K562 (cell line): ENCODE data around the gene F13A1. TPM values are rescaled to one million over a fixed set of nuclear protein-coding genes. Genes with fewer than 3 reads are reported as not detected.

Experiments
- ATAC-seq: fragments of 200-7000 bp; cut with Tn5 transposase; 3 replicates; pipeline ENCODE4 v1.9.1; 2020; ENCODE audit warnings: moderate library complexity
- BruUV-seq: library from RNA; stranded (reverse); fragments of 400-500 nt; replicated peaks from 2 replicates; lab custom pipeline; 2021; lab: Mats Ljungman, UMichigan
- CTCF ChIA-PET: fragments of 300-600 bp; formaldehyde crosslinking; extraction: SDS; loops from one replicate; lab custom pipeline; 2021; ENCODE audit warnings: low intra/inter-chr PET ratio; lab: Yijun Ruan, JAX
- POLR2A ChIA-PET: fragments of 300-600, 350-650 bp; sonication (Branson Sonifier 250); formaldehyde crosslinking; extraction: SDS; loops from one replicate; lab custom pipeline; 2021; ENCODE audit warnings: antibody characterized with exemption, inconsistent platforms; lab: Yijun Ruan, JAX
- DNase-seq, 4 experiments: peaks; one replicate each; pipeline versions ENCODE4 v3.0.0 to v3.0.0-alpha.2; 2011 to 2018; ENCODE audit warnings: low spot score in 3 of 4, mixed read lengths in 3 of 4; ENCODE audit errors: extremely low read depth in 1 of 4
- FAIRE-seq: peaks from 2 replicates; lab custom pipeline; 2011; peaks lifted over from hg19 to GRCh38; lab: Jason Lieb, UNC
- H2AFZ ChIP-seq: 2 replicates; pipeline ENCODE4 v1.6.0; 2011; ENCODE audit warnings: low read depth, low read length, control low read depth, inconsistent platforms
- H3K27ac ChIP-seq: fragments of 200-600 bp; 3 replicates; pipeline ENCODE4 v1.8.0; 2011; ENCODE audit warnings: low read depth, mild to moderate bottlenecking, control low read depth, inconsistent platforms, low read length, moderate library complexity, mixed read lengths; ENCODE audit errors: extremely low read depth
- H3K27me3 ChIP-seq, 2 experiments: fragments of 300-600 bp in 1 of 2; 2 replicates in 1 of 2; 3 replicates in 1 of 2; pipeline versions ENCODE4 v1.6.0 to v1.8.0; 2011; ENCODE audit warnings: inconsistent platforms in 2 of 2, low read length in 2 of 2, mild to moderate bottlenecking in 1 of 2, mixed read lengths in 1 of 2, moderate library complexity in 1 of 2; ENCODE audit not compliant: control insufficient read depth in 2 of 2, insufficient read depth in 2 of 2
- H3K36me3 ChIP-seq: fragments of 300-600 bp; 3 replicates; pipeline ENCODE4 v1.8.0; 2011; ENCODE audit warnings: mild to moderate bottlenecking, low read length, inconsistent platforms; ENCODE audit not compliant: control insufficient read depth, insufficient read depth
- H3K4me1 ChIP-seq, 2 experiments: fragments of 200-600 bp in 1 of 2; replicated peaks in 1 of 2; 2 replicates in 1 of 2; 3 replicates in 1 of 2; pipeline versions ENCODE4 v1.5.1 to v1.8.0; 2011; ENCODE audit warnings: inconsistent platforms in 2 of 2, low read length in 2 of 2, mild to moderate bottlenecking in 1 of 2, mixed read lengths in 1 of 2, moderate library complexity in 1 of 2; ENCODE audit not compliant: control insufficient read depth in 2 of 2, insufficient read depth in 2 of 2
- H3K4me2 ChIP-seq: 2 replicates; pipeline ENCODE4 v1.6.1; 2011; ENCODE audit warnings: low read length, control low read depth, inconsistent platforms, mixed read lengths; ENCODE audit not compliant: insufficient read depth
- H3K4me3 ChIP-seq: fragments of 200-600 bp; sonication (generic), shearing (Covaris generic); 2 replicates; pipeline ENCODE4 v1.5.1; 2016; ENCODE audit warnings: control low read depth, inconsistent platforms
- H3K79me2 ChIP-seq: fragments of 200-600 bp; 3 replicates; pipeline ENCODE4 v1.8.0; 2011; ENCODE audit warnings: low read length, inconsistent platforms; ENCODE audit not compliant: control insufficient read depth, insufficient read depth
- H3K9ac ChIP-seq, 2 experiments: 2 replicates each; pipeline versions ENCODE4 v1.6.0 to v1.6.1; 2011; ENCODE audit warnings: low read depth in 2 of 2, low read length in 2 of 2, control low read depth in 1 of 2, inconsistent platforms in 1 of 2, mild to moderate bottlenecking in 1 of 2, mixed read lengths in 1 of 2; ENCODE audit not compliant: insufficient read depth in 1 of 2
- H3K9me1 ChIP-seq: one replicate; pipeline ENCODE4 v1.6.0; 2011; ENCODE audit warnings: inconsistent platforms, mild to moderate bottlenecking, low read length, moderate library complexity; ENCODE audit not compliant: control insufficient read depth, insufficient read depth
- H3K9me3 ChIP-seq: replicated peaks from 2 replicates; pipeline ENCODE4 v1.5.1; 2011; ENCODE audit warnings: low read depth, low read length, inconsistent platforms; ENCODE audit not compliant: control insufficient read depth, insufficient read depth
- H4K20me1 ChIP-seq: replicated peaks from 2 replicates; pipeline ENCODE4 v1.6.1; 2011; ENCODE audit warnings: low read length, inconsistent platforms, mixed read lengths; ENCODE audit not compliant: control insufficient read depth, insufficient read depth
- RBM14 ChIP-seq: fragments of 200-400 bp; formaldehyde crosslinking; IDR thresholded peaks from 2 replicates; pipeline ENCODE4 v1.6.1; 2018; ENCODE audit warnings: low read depth, mild to moderate bottlenecking, low read length, moderate library complexity, borderline replicate concordance; ENCODE audit not compliant: insufficient read depth
- RNF219 ChIP-seq: fragments of 250-450 bp; sonication (Bioruptor Pico); IDR thresholded peaks from 2 replicates; pipeline ENCODE4 v1.5.0; 2022; ENCODE audit warnings: mild to moderate bottlenecking
- TOE1 ChIP-seq, 2 experiments: fragments of 450-650 bp in 1 of 2; sonication (generic) in 1 of 2; formaldehyde crosslinking in 1 of 2; IDR thresholded peaks; 2 replicates each; pipeline versions ENCODE4 v1.7.1 to v1.8.0; 2016 to 2022; ENCODE audit warnings: borderline replicate concordance in 2 of 2, mild to moderate bottlenecking in 2 of 2, antibody characterized with exemption in 1 of 2, inconsistent platforms in 1 of 2, low read depth in 1 of 2, missing genetic modification reagents in 1 of 2, moderate library complexity in 1 of 2
- TRIM24 ChIP-seq, 2 experiments: fragments of 450-650 bp; IDR thresholded peaks; 2 replicates each; pipeline ENCODE4 v1.6.1; 2016
- ZBTB40 ChIP-seq, 2 experiments: fragments of 450-650 bp in 1 of 2; sonication (generic) in 1 of 2; formaldehyde crosslinking in 1 of 2; IDR thresholded peaks; 2 replicates each; pipeline versions ENCODE4 v1.7.1 to v1.9.0; 2016 to 2022; ENCODE audit warnings: inconsistent platforms in 1 of 2, mild to moderate bottlenecking in 1 of 2, missing genetic modification reagents in 1 of 2
- ZNF316 ChIP-seq: fragments of 450-650 bp; IDR thresholded peaks from 2 replicates; pipeline ENCODE4 v1.6.1; 2016
- WGBS: fragments of 100-300 bp; shearing (Covaris generic); methylation state at CpG from one replicate; pipeline ENCODE4 v1.1.6; 2016; ENCODE audit warnings: low coverage, mixed read lengths; ENCODE audit not compliant: insufficient coverage; ENCODE audit errors: missing lambda C conversion rate; 5-methylcytosine and 5-hydroxymethylcytosine counted together
- in situ Hi-C: fragments of 300-500 bp; cut with MboI; formaldehyde crosslinking; loops from 4 replicates; pipeline ENCODE4 v1.15.0; 2018; ENCODE audit warnings: inconsistent platforms, mixed read lengths
- intact Hi-C: fragments of 100-400 bp; cut with micrococcal nuclease; formaldehyde crosslinking; loops from 2 replicates; pipeline ENCODE4 v1.14.2; 2022
- polyA plus RNA-seq, 8 experiments: library from polyadenylated mRNA; depleted of rRNA in 4 of 8; stranded (reverse) in 5 of 8; unstranded in 3 of 8; fragments of >200 nt; fragmentation: Nextera tagmentation in 2 of 8; fragmentation: Illumina TruSeq in 1 of 8; extraction: Ambion mirVana in 2 of 8; extraction: Trizol in 1 of 8; gene quantifications; 2 replicates each; pipeline versions ENCODE4 v1.2.1 to v1.2.3, GENCODE V29; 2011 to 2014; ENCODE audit warnings: inconsistent platforms in 1 of 8, missing spikeins in 1 of 8
- total RNA-seq, 7 experiments: library from RNA; depleted of rRNA in 6 of 7; stranded (reverse); fragments of >200 nt in 6 of 7; fragmentation: Illumina TruSeq in 2 of 7; extraction: Trizol in 2 of 7; gene quantifications; 2 replicates each; pipeline versions ENCODE4 v1.2.1 to v1.2.3, GENCODE V29; 2011 to 2021; ENCODE audit warnings: low replicate concordance in 1 of 7

F13A1 gene
- total and polyA plus RNA-seq, 9 of the 15 experiments (the other 6 are each of a cell fraction or from before 2014, with no cell fraction given): 0.33 TPM; not detected in 8

GRCh38 chr6:6368040-6368683, 47.7 kb upstream of the F13A1 start:
- intact Hi-C loops: no loop called here
- in situ Hi-C loops: no loop called here
- no peaks in the 10 kb centered on the region for H3K27me3 ChIP-seq
- FAIRE-seq (no peak), ATAC-seq (no peak)
- CTCF ChIA-PET: no interaction called here
- H2AFZ ChIP-seq: no peak overlapping the region
- H3K4me3 ChIP-seq: no peak overlapping the region
- TF ChIP-seq RNF219 (CRISPR knock-in tag) (no peak), TOE1 (IDR thresholded peaks at IDR 0.05; ENCODE audit: borderline replicate concordance) (no peak), TOE1 (CRISPR knock-in tag; IDR thresholded peaks at IDR 0.05; ENCODE audit: borderline replicate concordance, low read depth) (no peak), RBM14 (no peak), ZNF316 (no peak), TRIM24 (IDR thresholded peaks at IDR 0.05) (no peak), ZBTB40 (IDR thresholded peaks at IDR 0.05) (0 out of 2 replicates have a peak, but pooled peaks have one; percentile 17), ZBTB40 (CRISPR knock-in tag; IDR thresholded peaks at IDR 0.05) (no peak)
- TF ChIP-seq, all 486 proteins: peak for 1
- no peak for DNase-seq
- H3K4me2 ChIP-seq: no peak overlapping the region
- no TSS peak for BruUV-seq
- H3K9ac ChIP-seq: no peak overlapping the region
- no peak overlapping the region for H3K27ac ChIP-seq
- H3K9me3 ChIP-seq: no peaks in the 10 kb centered on the region
- no peaks in the 10 kb centered on the region for H4K20me1 ChIP-seq
- no peaks in the 10 kb centered on the region for H3K36me3 ChIP-seq
- WGBS: 5% methylated on average over 3 of the region's 3 CpGs
- H3K79me2 ChIP-seq: no peaks in the 10 kb centered on the region
- POLR2A ChIA-PET: interaction anchor here (1.2 kb wide), 1 partner anchor 17 kb away, joined by 3 read pairs; no protein-coding TSS in a partner anchor
- H3K4me1 ChIP-seq: no peaks in the 10 kb centered on the region
- no peaks in the 10 kb centered on the region for H3K9me1 ChIP-seq
